HepG2 (cell line): Measurements from ENCODE around the gene PMIS2. TPM values are rescaled to one million over a fixed set of nuclear protein-coding genes. Genes with fewer than 3 reads are reported as not detected.

ENCODE experiments used
- ATF3 ChIP-seq: sonication (generic); formaldehyde crosslinking; IDR thresholded peaks from 2 replicates; pipeline ENCODE4 v1.4.0; 2020; ENCODE audit warnings: missing genetic modification reagents
- JARID2 ChIP-seq: sonication (generic); formaldehyde crosslinking; IDR thresholded peaks from 2 replicates; pipeline ENCODE4 v1.8.1; 2023; ENCODE audit warnings: missing genetic modification reagents, inconsistent platforms; ENCODE audit not compliant: insufficient replicate concordance
- KAT2B ChIP-seq: fragments of 150-350 bp; IDR thresholded peaks from 2 replicates; pipeline ENCODE4 v1.6.1; 2014; ENCODE audit warnings: low read depth, low read length, borderline replicate concordance
- KDM5A ChIP-seq: fragments of 200-600 bp; sonication (generic); IDR thresholded peaks from 2 replicates; pipeline ENCODE4 v1.7.0; 2018; ENCODE audit warnings: antibody characterized with exemption, mild to moderate bottlenecking, low read length, borderline replicate concordance
- ONECUT2 ChIP-seq: sonication (generic); formaldehyde crosslinking; IDR thresholded peaks from 2 replicates; pipeline ENCODE4 v1.4.0; 2020; ENCODE audit warnings: missing genetic modification reagents
- PCBP1 ChIP-seq: fragments of 200-400 bp; formaldehyde crosslinking; IDR thresholded peaks from 2 replicates; pipeline ENCODE4 v1.6.1; 2017; ENCODE audit warnings: mild to moderate bottlenecking, low read depth, low read length, borderline replicate concordance
- RBM39 ChIP-seq: fragments of 200-400 bp; formaldehyde crosslinking; IDR thresholded peaks from one replicate; pipeline ENCODE4 v1.6.1; 2018; ENCODE audit warnings: antibody characterized with exemption, mild to moderate bottlenecking, low read depth, low read length; ENCODE audit not compliant: poor library complexity, severe bottlenecking
- TFAP4 ChIP-seq: sonication (generic); IDR thresholded peaks from 2 replicates; pipeline ENCODE4 v1.6.1; 2016; ENCODE audit warnings: low read depth, borderline replicate concordance
- ZNF232 ChIP-seq: sonication (generic); formaldehyde crosslinking; IDR thresholded peaks from 2 replicates; pipeline ENCODE4 v1.4.0; 2020; ENCODE audit warnings: missing genetic modification reagents, borderline replicate concordance
- ZNF296 ChIP-seq: sonication (generic); formaldehyde crosslinking; conservative IDR thresholded peaks from 2 replicates; pipeline ENCODE4 v1.5.0; 2020; ENCODE audit warnings: mild to moderate bottlenecking, missing genetic modification reagents
- ZNF441 ChIP-seq: sonication (generic); formaldehyde crosslinking; IDR thresholded peaks from 2 replicates; pipeline ENCODE4 v1.7.0; 2021; ENCODE audit warnings: missing genetic modification reagents, borderline replicate concordance
- ZNF451 ChIP-seq: sonication (generic); formaldehyde crosslinking; IDR thresholded peaks from 2 replicates; pipeline ENCODE4 v1.5.0; 2020; ENCODE audit warnings: mild to moderate bottlenecking, missing genetic modification reagents
- ZNF510 ChIP-seq: sonication (generic); formaldehyde crosslinking; IDR thresholded peaks from 2 replicates; pipeline ENCODE4 v1.4.0; 2020; ENCODE audit warnings: low read depth, mild to moderate bottlenecking, missing genetic modification reagents
- ZNF790 ChIP-seq: sonication (generic); formaldehyde crosslinking; IDR thresholded peaks from 2 replicates; pipeline ENCODE4 v1.8.0; 2022; ENCODE audit warnings: missing genetic modification reagents, mild to moderate bottlenecking, borderline replicate concordance
- ZSCAN30 ChIP-seq: sonication (generic); formaldehyde crosslinking; IDR thresholded peaks from 2 replicates; pipeline ENCODE4 v1.5.0; 2020; ENCODE audit warnings: mild to moderate bottlenecking, missing genetic modification reagents
- polyA plus RNA-seq, 8 experiments: library from polyadenylated mRNA; depleted of rRNA in 3 of 8; stranded (reverse) in 7 of 8; unstranded in 1 of 8; fragments of >200 nt; fragmentation: Illumina TruSeq in 4 of 8; extraction: Trizol in 4 of 8; gene quantifications; 2 replicates each; pipeline versions ENCODE4 v1.2.1 to v1.2.3, GENCODE V29; 2011 to 2016; ENCODE audit warnings: low read depth in 4 of 8, missing spikeins in 1 of 8, mixed read lengths in 1 of 8; ENCODE audit not compliant: insufficient read depth in 1 of 8
- total RNA-seq, 5 experiments: library from RNA; depleted of rRNA; stranded (reverse); fragments of >200 nt; fragmentation: Illumina TruSeq; extraction: Trizol; gene quantifications; 2 replicates each; pipeline ENCODE4 v1.2.3, GENCODE V29; 2016; ENCODE audit warnings: low read depth in 1 of 5
- TF ChIP-seq, protein P1 (sequence below), 2 experiments: fragments of 450-650 bp in 1 of 2; sonication (generic) in 1 of 2; formaldehyde crosslinking; IDR thresholded peaks; 2 replicates each; pipeline versions ENCODE4 v1.5.0 to v1.8.0; 2020 to 2022; ENCODE audit warnings: mild to moderate bottlenecking in 1 of 2, missing genetic modification reagents in 1 of 2
- TF ChIP-seq, protein P2 (sequence below): IDR thresholded peaks from 2 replicates; pipeline ENCODE4 v1.6.1; 2016; ENCODE audit warnings: mild to moderate bottlenecking, missing biosample characterization, missing genetic modification reagents
- TF ChIP-seq, protein P3 (sequence below): sonication (generic); formaldehyde crosslinking; IDR thresholded peaks from 2 replicates; pipeline ENCODE4 v1.5.0; 2020; ENCODE audit warnings: missing genetic modification reagents, mild to moderate bottlenecking, borderline replicate concordance
- TF ChIP-seq, protein P4 (sequence below): sonication (generic); formaldehyde crosslinking; IDR thresholded peaks from 2 replicates; pipeline ENCODE4 v1.5.1; 2020; ENCODE audit warnings: mild to moderate bottlenecking, missing genetic modification reagents, borderline replicate concordance
- TF ChIP-seq, protein P5 (sequence below): sonication (generic); formaldehyde crosslinking; IDR thresholded peaks from 2 replicates; pipeline ENCODE4 v1.5.0; 2020; ENCODE audit warnings: missing genetic modification reagents
- TF ChIP-seq, protein P6 (sequence below): sonication (generic); formaldehyde crosslinking; IDR thresholded peaks from 2 replicates; pipeline ENCODE4 v1.4.0; 2020; ENCODE audit warnings: missing genetic modification reagents
- TF ChIP-seq, protein P7 (sequence below): IDR thresholded peaks from 2 replicates; pipeline ENCODE4 v1.6.1; 2016; ENCODE audit warnings: missing compliant biosample characterization, missing genetic modification reagents, borderline replicate concordance

The PMIS2 gene
- total and polyA plus RNA-seq, 2 of the 13 experiments (the other 11 are each of a cell fraction or from before 2014, with no cell fraction given), result not detected

DNA sequence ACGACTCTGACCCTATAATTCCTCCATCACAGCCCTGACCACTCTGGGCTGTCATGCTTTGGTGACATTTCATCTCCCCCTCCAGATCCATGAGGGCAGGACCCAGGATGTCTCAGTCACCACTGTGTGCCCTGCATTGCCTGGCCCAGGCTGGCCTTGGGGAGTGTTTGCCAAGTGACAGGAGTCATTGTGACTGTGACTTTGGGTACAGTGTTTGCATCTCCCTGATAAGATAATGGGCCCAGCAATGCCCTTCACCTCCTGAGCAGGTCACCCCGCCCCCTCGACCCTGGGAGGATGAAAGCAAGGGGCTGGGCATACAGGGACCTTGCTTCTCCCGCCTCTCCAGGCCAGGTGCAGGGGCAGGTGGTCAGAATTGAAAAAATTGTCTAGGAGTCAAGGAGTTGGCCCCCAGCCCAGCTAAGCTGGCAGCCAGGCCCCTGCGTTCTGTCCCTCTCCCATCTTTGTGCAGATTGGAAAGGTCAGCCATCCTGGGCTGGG is 16.6 kb upstream of the PMIS2 start (continued):
- TF ChIP-seq ZNF441 (CRISPR knock-in tag) (no peak), ATF3 (CRISPR knock-in tag) (peak; percentile 61; the same call in 1 of the 2 replicates), ONECUT2 (CRISPR knock-in tag) (no peak), ZNF790 (no peak), TFAP4 (no peak), ZNF296 (CRISPR knock-in tag) (no peak), JARID2 (no peak), ZSCAN30 (CRISPR knock-in tag) (no peak), ZNF510 (no peak), ZNF451 (no peak), ZNF232 (CRISPR knock-in tag) (no peak), RBM39 (no peak), KAT2B (no peak), PCBP1 (no peak), KDM5A (no peak)
- TF ChIP-seq, protein P1, sequence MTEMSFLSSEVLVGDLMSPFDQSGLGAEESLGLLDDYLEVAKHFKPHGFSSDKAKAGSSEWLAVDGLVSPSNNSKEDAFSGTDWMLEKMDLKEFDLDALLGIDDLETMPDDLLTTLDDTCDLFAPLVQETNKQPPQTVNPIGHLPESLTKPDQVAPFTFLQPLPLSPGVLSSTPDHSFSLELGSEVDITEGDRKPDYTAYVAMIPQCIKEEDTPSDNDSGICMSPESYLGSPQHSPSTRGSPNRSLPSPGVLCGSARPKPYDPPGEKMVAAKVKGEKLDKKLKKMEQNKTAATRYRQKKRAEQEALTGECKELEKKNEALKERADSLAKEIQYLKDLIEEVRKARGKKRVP (CRISPR knock-in tag; IDR thresholded peaks at IDR 0.05), result no peak
- TF ChIP-seq, protein P2, sequence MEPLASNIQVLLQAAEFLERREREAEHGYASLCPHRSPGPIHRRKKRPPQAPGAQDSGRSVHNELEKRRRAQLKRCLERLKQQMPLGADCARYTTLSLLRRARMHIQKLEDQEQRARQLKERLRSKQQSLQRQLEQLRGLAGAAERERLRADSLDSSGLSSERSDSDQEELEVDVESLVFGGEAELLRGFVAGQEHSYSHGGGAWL (CRISPR knock-in tag), result no peak
- TF ChIP-seq, protein P3, sequence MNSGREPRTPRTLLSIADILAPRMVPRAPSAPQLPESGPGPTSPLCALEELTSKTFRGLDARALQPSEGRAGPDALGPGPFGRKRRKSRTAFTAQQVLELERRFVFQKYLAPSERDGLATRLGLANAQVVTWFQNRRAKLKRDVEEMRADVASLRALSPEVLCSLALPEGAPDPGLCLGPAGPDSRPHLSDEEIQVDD (CRISPR knock-in tag), result no peak
- TF ChIP-seq, protein P4, sequence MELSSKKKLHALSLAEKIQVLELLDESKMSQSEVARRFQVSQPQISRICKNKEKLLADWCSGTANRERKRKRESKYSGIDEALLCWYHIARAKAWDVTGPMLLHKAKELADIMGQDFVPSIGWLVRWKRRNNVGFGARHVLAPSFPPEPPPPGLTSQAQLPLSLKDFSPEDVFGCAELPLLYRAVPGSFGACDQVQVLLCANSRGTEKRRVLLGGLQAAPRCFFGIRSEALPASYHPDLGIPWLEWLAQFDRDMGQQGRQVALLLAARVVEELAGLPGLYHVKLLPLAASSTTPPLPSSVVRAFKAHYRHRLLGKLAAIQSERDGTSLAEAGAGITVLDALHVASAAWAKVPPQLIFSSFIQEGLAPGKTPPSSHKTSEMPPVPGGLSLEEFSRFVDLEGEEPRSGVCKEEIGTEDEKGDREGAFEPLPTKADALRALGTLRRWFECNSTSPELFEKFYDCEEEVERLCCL (CRISPR knock-in tag), result no peak
- TF ChIP-seq, protein P5, sequence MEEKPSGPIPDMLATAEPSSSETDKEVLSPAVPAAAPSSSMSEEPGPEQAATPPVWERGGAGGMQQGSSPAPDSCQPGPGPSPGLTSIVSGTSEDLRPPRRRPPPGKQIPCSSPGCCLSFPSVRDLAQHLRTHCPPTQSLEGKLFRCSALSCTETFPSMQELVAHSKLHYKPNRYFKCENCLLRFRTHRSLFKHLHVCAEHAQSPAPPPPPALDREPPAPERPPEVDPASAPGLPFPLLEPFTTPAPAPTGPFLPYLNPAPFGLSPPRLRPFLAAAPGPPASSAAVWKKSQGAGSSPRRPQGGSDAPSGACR (CRISPR knock-in tag), result no peak
- TF ChIP-seq, protein P6, sequence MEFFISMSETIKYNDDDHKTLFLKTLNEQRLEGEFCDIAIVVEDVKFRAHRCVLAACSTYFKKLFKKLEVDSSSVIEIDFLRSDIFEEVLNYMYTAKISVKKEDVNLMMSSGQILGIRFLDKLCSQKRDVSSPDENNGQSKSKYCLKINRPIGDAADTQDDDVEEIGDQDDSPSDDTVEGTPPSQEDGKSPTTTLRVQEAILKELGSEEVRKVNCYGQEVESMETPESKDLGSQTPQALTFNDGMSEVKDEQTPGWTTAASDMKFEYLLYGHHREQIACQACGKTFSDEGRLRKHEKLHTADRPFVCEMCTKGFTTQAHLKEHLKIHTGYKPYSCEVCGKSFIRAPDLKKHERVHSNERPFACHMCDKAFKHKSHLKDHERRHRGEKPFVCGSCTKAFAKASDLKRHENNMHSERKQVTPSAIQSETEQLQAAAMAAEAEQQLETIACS, result no peak
- TF ChIP-seq, protein P7, sequence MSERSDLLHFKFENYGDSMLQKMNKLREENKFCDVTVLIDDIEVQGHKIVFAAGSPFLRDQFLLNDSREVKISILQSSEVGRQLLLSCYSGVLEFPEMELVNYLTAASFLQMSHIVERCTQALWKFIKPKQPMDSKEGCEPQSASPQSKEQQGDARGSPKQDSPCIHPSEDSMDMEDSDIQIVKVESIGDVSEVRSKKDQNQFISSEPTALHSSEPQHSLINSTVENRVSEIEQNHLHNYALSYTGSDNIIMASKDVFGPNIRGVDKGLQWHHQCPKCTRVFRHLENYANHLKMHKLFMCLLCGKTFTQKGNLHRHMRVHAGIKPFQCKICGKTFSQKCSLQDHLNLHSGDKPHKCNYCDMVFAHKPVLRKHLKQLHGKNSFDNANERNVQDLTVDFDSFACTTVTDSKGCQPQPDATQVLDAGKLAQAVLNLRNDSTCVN (CRISPR knock-in tag), result no peak
